Spleen (tissue), 11 donors: ENCODE results near the gene DPYSL5. TPM values are rescaled to one million over a fixed set of nuclear protein-coding genes. Genes with fewer than 3 reads are reported as not detected.

Source experiments
- DNase-seq: peaks from one replicate; pipeline ENCODE4 v3.0.0-alpha.2; 2020
- H3K27ac ChIP-seq, 8 donors: fragments of 200-600 bp; sonication (generic) in 7 of 8; 1 replicate in 4 of 8; 2 replicates in 4 of 8; pipeline versions ENCODE4 v1.5.0 to v1.8.0; 2016 to 2021; ENCODE audit warnings: inconsistent platforms in 4 of 8, mild to moderate bottlenecking in 4 of 8, moderate library complexity in 1 of 8
- H3K27me3 ChIP-seq, 7 donors: fragments of 200-600 bp; sonication (generic) in 6 of 7; replicated peaks in 1 of 7; 1 replicate in 4 of 7; 2 replicates in 3 of 7; pipeline versions ENCODE4 v1.5.0 to v1.8.0; 2016 to 2021; ENCODE audit warnings: inconsistent platforms in 3 of 7, mild to moderate bottlenecking in 1 of 7
- H3K36me3 ChIP-seq, 6 donors: fragments of 200-600 bp; sonication (generic) in 5 of 6; 1 replicate in 4 of 6; 2 replicates in 2 of 6; pipeline versions ENCODE4 v1.5.0 to v1.8.0; 2016 to 2021; ENCODE audit warnings: inconsistent platforms in 2 of 6
- H3K4me1 ChIP-seq, 6 donors: fragments of 200-600 bp; sonication (generic) in 5 of 6; 1 replicate in 3 of 6; 2 replicates in 3 of 6; pipeline versions ENCODE4 v1.5.0 to v1.8.0; 2016 to 2021; ENCODE audit warnings: inconsistent platforms in 3 of 6
- H3K4me3 ChIP-seq, 8 donors: fragments of 200-600 bp; sonication (generic) in 7 of 8; 1 replicate in 4 of 8; 2 replicates in 4 of 8; pipeline versions ENCODE4 v1.5.0 to v1.8.0; 2016 to 2021; ENCODE audit warnings: inconsistent platforms in 4 of 8, mild to moderate bottlenecking in 4 of 8, moderate library complexity in 2 of 8
- H3K9me3 ChIP-seq, 8 donors: fragments of 200-600 bp; sonication (generic) in 7 of 8; 1 replicate in 4 of 8; 2 replicates in 4 of 8; pipeline versions ENCODE4 v1.5.0 to v1.8.0; 2016 to 2021; ENCODE audit warnings: inconsistent platforms in 4 of 8
- CTCF ChIP-seq, 11 experiments: fragments of 200-600 bp in 7 of 11; fragments of 450-650 bp in 4 of 11; sonication (generic) in 4 of 11; IDR thresholded peaks in 8 of 11; conservative IDR thresholded peaks in 3 of 11; 1 replicate in 7 of 11; 2 replicates in 4 of 11; pipeline versions ENCODE4 v1.4.0 to v1.8.0; 2016 to 2021; ENCODE audit warnings: antibody characterized with exemption in 11 of 11, inconsistent platforms in 4 of 11, mild to moderate bottlenecking in 1 of 11
- POLR2A ChIP-seq, 3 donors: fragments of 450-650 bp; IDR thresholded peaks; one replicate each; pipeline ENCODE4 v1.5.1; 2017; ENCODE audit warnings: antibody characterized with exemption in 3 of 3, mild to moderate bottlenecking in 1 of 3
- POLR2AphosphoS5 ChIP-seq, 3 donors: sonication (generic); formaldehyde crosslinking; IDR thresholded peaks; one replicate each; pipeline ENCODE4 v1.5.1; 2017; ENCODE audit warnings: antibody characterized with exemption in 3 of 3
- WGBS, 5 donors: extraction: QIAGEN DNeasy Blood & Tissue Kit in 3 of 5; methylation state at CpG; one replicate each; pipeline versions ENCODE4 v1.1.5 to v1.1.7; 2013 to 2018; 5-methylcytosine and 5-hydroxymethylcytosine counted together
- intact Hi-C: fragments of 100-400 bp; cut with DNase I; formaldehyde crosslinking; loops from one replicate; pipeline ENCODE4 v1.15.0; 2023; ENCODE audit warnings: low total_unique reads
- polyA plus RNA-seq, 3 donors: library from polyadenylated mRNA; stranded (reverse); fragments of 200-250 nt; gene quantifications; one replicate each; pipeline ENCODE4 v1.2.1, GENCODE V29; 2013
- total RNA-seq, 7 donors: library from RNA; depleted of rRNA in 3 of 7; stranded (reverse); fragments of >200 nt in 3 of 7; fragmentation: NEBNext Ultra II Directional in 4 of 7; extraction: Animal tissue kit (Norgen Biotek cat#: 25700) in 4 of 7; gene quantifications; one replicate each; pipeline versions ENCODE4 v1.1.0 to v1.2.1, GENCODE V29; 2016 to 2021
- donor health status: healthy with polysubstance abuse.
- donor health status: DM: no; HTN: no; CAD: no; lungs with moderate emphysema.
- donor health status: DM: no; HTN: no; CAD: no.
- donor health status: Bipolar disorder and iron deficiency.
- donor health status: healthy.
- donor health status: DM: no; HTN: no; CAD: no.
- donor health status: DM: yes; HTN: yes; CAD: no.

Gene DPYSL5
- total and polyA plus RNA-seq, 10 donors, result 0.02 to 0.07 (median 0.02) TPM; not detected in 7

GRCh38 chr2:26875065-26875634 lies 27.2 kb downstream of the DPYSL5 start:
- TF ChIP-seq POLR2A (IDR thresholded peaks at IDR 0.05) (no peak), CTCF (IDR thresholded peaks at IDR 0.05 in 8 of 11, conservative IDR thresholded peaks at IDR 0.05 in 3 of 11) (no peak), POLR2AphosphoS5 (IDR thresholded peaks at IDR 0.05) (no peak)
- H3K36me3 ChIP-seq, result no peaks in the 10 kb centered on the region
- no peak overlapping the region for H3K4me3 ChIP-seq
- intact Hi-C loops, result no loop called here
- H3K27ac ChIP-seq, result no peak overlapping the region
- peaks cover 0 to 28% (median 2%) of the 10 kb centered on the region in 7 donors for H3K27me3 ChIP-seq
- no peaks in the 10 kb centered on the region for H3K9me3 ChIP-seq
- WGBS, 5 donors, result 83 to 92% (median 88%) methylated on average over 4 of the region's 4 CpGs
- no peaks in the 10 kb centered on the region for H3K4me1 ChIP-seq
- no peak for DNase-seq

GRCh38 chr2:26875808-26876207 lies 27.9 kb downstream of the DPYSL5 start:
- H3K9me3 ChIP-seq, result no peaks in the 10 kb centered on the region
- WGBS, 5 donors, result 65 to 72% (median 68%) methylated on average over 3 of the region's 3 CpGs
- no peak overlapping the region for H3K27ac ChIP-seq

DNA sequence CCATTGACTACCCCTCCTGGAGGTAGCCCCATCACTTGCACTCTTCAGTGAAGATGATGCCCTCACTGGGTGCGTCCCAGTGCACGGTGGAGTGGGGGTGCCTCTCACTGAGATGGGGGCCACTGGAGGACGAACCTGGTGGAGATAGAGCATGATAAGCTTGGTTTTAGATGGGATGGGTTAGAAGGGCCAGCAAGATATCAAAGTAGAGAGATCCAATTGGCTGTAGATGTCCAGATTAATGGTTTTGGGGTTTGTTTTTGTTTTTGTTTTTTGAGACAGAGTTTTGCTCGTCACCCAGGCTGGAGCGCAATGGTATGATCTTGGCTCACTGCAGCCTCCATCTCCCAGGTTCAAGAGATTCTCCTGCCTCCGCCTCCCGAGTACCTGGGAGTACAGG lies 28.3 kb downstream of the DPYSL5 start:
- intact Hi-C loops, result no loop called here

More at GRCh38 chr2:26875808-26876207, 27.9 kb downstream of the DPYSL5 start:
- no peaks in the 10 kb centered on the region for H3K4me1 ChIP-seq
- DNase-seq, result no peak
- peaks cover 0 to 34% (median 2%) of the 10 kb centered on the region in 7 donors for H3K27me3 ChIP-seq
- intact Hi-C loops, result no loop called here
- no peak overlapping the region for H3K4me3 ChIP-seq
- no peak for TF ChIP-seq POLR2A (IDR thresholded peaks at IDR 0.05)
- TF ChIP-seq CTCF (IDR thresholded peaks at IDR 0.05 in 8 of 11, conservative IDR thresholded peaks at IDR 0.05 in 3 of 11), result no peak
- TF ChIP-seq POLR2AphosphoS5 (IDR thresholded peaks at IDR 0.05), result no peak
- H3K36me3 ChIP-seq, result no peaks in the 10 kb centered on the region

More for the DNA sequence above, 28.3 kb downstream of the DPYSL5 start:
- Histone ChIP-seq H3K4me3 (no peak overlapping the region), H3K9me3 (no peaks in the 10 kb centered on the region), H3K27me3 (peaks cover 0 to 39% (median 2%) of the 10 kb centered on the region in 7 donors), H3K36me3 (no peaks in the 10 kb centered on the region), H3K4me1 (no peaks in the 10 kb centered on the region), H3K27ac (no peak overlapping the region)
- TF ChIP-seq POLR2AphosphoS5 (IDR thresholded peaks at IDR 0.05), result no peak
- no peak for TF ChIP-seq POLR2A (IDR thresholded peaks at IDR 0.05)
- TF ChIP-seq CTCF (IDR thresholded peaks at IDR 0.05 in 8 of 11, conservative IDR thresholded peaks at IDR 0.05 in 3 of 11), result no peak
- no peak for DNase-seq
- WGBS, 5 donors, result 91 to 97% (median 93%) methylated on average over 7 of the region's 7 CpGs
